A549 treated with CORT108297 at 1 μM for 4 hours (cell line): ENCODE measurements around the gene MED27. TPM values are rescaled to one million over a fixed set of nuclear protein-coding genes. Genes with fewer than 3 reads are reported as not detected.

Experiments
- total RNA-seq: library from RNA; stranded (reverse); fragments of 200-300 nt; extraction: Qiagen RNA extraction; gene quantifications from 5 replicates; pipeline ENCODE4 v1.2.3, GENCODE V29; 2022

MED27 gene, protein sequence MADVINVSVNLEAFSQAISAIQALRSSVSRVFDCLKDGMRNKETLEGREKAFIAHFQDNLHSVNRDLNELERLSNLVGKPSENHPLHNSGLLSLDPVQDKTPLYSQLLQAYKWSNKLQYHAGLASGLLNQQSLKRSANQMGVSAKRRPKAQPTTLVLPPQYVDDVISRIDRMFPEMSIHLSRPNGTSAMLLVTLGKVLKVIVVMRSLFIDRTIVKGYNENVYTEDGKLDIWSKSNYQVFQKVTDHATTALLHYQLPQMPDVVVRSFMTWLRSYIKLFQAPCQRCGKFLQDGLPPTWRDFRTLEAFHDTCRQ
- total RNA-seq = 29.5 to 34.0 TPM (median 33.5 TPM) in 5 replicates

DNA sequence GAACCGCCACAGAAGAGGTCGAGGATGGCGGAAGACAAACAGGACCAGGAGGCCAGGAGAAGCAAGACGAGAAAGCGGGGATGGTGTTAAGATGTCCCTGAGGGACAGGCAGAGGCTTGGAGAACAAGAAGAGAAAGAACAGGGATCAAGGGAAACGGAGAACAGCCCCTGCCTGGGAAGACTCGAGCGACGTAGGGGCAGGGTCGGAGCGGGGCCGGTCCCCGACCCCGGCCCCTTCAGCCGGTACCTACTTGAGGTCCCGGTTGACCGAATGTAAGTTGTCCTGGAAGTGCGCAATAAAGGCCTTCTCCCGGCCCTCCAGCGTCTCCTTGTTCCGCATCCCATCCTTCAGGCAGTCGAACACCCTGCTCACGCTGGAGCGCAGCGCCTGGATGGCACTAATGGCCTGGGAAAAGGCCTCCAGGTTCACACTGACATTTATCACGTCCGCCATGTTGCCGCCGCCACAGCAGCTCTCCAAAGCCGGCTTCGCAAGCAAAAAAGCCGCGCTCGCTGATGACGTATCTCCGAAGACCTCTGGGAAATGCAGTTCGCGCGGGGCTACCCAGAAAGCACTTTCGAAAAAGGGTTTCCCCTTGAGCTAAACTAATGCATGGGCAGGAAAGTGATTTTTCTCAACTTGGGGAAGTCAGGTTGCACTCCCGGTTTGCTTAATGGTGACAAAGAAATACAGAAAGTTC is at the start of gene MED27:
Gene MED27 (minus strand): TSS at position 477 of the 701 bp plus-strand sequence. CDS start 23 bp downstream, at position 454.

Other genes with a start within 250 kb of the MED27 start
- 1.6 to 2.4 TPM (median 1.9 TPM) in 5 replicates for gene NTNG2, start 82.2 kb upstream of the MED27 start, total RNA-seq